Diencephalon (tissue), 1 donor: ENCODE measurements around the gene DPP6. TPM values are rescaled to one million over a fixed set of nuclear protein-coding genes. Genes with fewer than 3 reads are reported as not detected.

ENCODE experiments used
- total RNA-seq: library from RNA; depleted of rRNA; stranded (reverse); fragments of >200 nt; gene quantifications from one replicate; pipeline ENCODE4 v1.2.3, GENCODE V29; 2014

DPP6 gene
- 85.1 TPM for total RNA-seq

GRCh38 chr7:154051643-154052529, at the start of gene DPP6:
Gene DPP6, plus strand, starts transcription at chr7:154052398.

